ENCODE data around the gene LRRC27. TPM values are rescaled to one million over a fixed set of nuclear protein-coding genes. Genes with fewer than 3 reads are reported as not detected.

LRRC27 gene
- total and polyA plus RNA-seq, 12 donors, result 6.5 to 17.6 (median 9.9) TPM

DNA sequence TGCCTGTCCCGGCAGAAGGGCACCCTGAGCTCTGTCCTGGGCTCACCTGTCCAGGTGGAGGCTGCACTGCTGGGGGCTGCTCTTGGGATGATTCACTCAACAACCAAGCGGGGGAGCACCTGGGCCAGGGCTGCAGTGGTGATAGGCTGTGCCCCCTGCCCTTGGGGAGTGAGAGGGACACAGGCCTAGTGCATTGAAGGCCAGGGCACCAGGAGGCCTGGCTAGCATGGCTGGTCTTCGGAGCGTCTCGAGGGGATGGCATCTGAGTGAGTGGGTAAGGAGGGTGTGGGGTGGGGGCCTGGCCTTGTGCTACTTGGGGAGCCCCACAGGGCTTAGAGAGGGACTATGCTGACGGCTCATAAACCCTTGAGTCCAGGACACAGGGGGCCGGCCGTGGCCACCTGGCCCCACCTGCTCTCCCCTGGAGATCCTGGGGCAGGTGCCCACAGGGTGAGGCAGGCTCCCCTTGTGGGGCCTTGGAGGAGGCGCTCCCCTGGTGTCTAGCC is 68.1 kb downstream of the LRRC27 start:
- peaks cover 53 to 72% of the 10 kb centered on the region in 2 donors for H3K4me1 ChIP-seq (replicated peaks in 1 of 2)
- H3K27ac ChIP-seq, result peak overlapping the region; percentile 52 to 98 (median 95)
- H3K9me3 ChIP-seq (replicated peaks in 1 of 3), result no peaks in the 10 kb centered on the region
- TF ChIP-seq CTCF (IDR thresholded peaks at IDR 0.05) (no peak), POLR2A (IDR thresholded peaks at IDR 0.05) (no peak)
- peaks cover 0 to 5% of the 10 kb centered on the region in 2 donors for H3K36me3 ChIP-seq (replicated peaks in 1 of 2)
- no peak overlapping the region for H3K4me3 ChIP-seq
- intact Hi-C loops (cut with DNase I), result no loop called here
- 50 to 71% (median 58%) methylated on average over 3 to 9 of the region's 9 CpGs for WGBS, 4 donors
- DNase-seq, result peak in 6 of 7 donors; percentile 12 to 36 (median 27)
- no peaks in the 10 kb centered on the region for H3K27me3 ChIP-seq

- peaks cover 47 to 70% of the 10 kb centered on the region in 2 donors for H3K4me1 ChIP-seq (replicated peaks in 1 of 2)
- peak in 6 of 7 donors; percentile 48 to 74 (median 60) for DNase-seq
- 23 to 38% (median 34%) methylated on average over 11 to 17 of the region's 17 CpGs for WGBS, 4 donors
Measured at GRCh38 chr10:132400547-132401151, 68.7 kb downstream of the LRRC27 start.

GRCh38 chr10:132401401-132402118 is 69.6 kb downstream of the LRRC27 start:
- Histone ChIP-seq H3K9me3 (replicated peaks in 1 of 3) (no peaks in the 10 kb centered on the region), H3K4me1 (replicated peaks in 1 of 2) (peaks cover 47 to 76% of the 10 kb centered on the region in 2 donors), H3K4me3 (peak overlapping the region in 1 of 4 donors; percentile 26), H3K27me3 (no peaks in the 10 kb centered on the region), H3K36me3 (replicated peaks in 1 of 2) (peaks cover 0 to 19% of the 10 kb centered on the region in 2 donors), H3K27ac (peak overlapping the region; percentile 52 to 98 (median 95))
- intact Hi-C loops (cut with DNase I), result no loop called here
- peak in 6 of 7 donors; percentile 7 to 43 (median 26) for DNase-seq
- 71 to 83% (median 74%) methylated on average over 10 to 20 of the region's 20 CpGs for WGBS, 4 donors
- TF ChIP-seq CTCF (IDR thresholded peaks at IDR 0.05) (no peak), POLR2A (IDR thresholded peaks at IDR 0.05) (no peak)

More at GRCh38 chr10:132400547-132401151, 68.7 kb downstream of the LRRC27 start:
- H3K27me3 ChIP-seq, result no peaks in the 10 kb centered on the region
- TF ChIP-seq POLR2A (IDR thresholded peaks at IDR 0.05) (peak in 1 of 2 donors; percentile 14), CTCF (IDR thresholded peaks at IDR 0.05) (peak in 1 of 6 experiments; percentile 13)
- no peaks in the 10 kb centered on the region for H3K9me3 ChIP-seq (replicated peaks in 1 of 3)
- peak overlapping the region; percentile 52 to 98 (median 95) for H3K27ac ChIP-seq
- peaks cover 0 to 10% of the 10 kb centered on the region in 2 donors for H3K36me3 ChIP-seq (replicated peaks in 1 of 2)
- intact Hi-C loops (cut with DNase I), result no loop called here
- H3K4me3 ChIP-seq, result peak overlapping the region in 1 of 4 donors; percentile 26

GRCh38 chr10:132402781-132403241 is 70.8 kb downstream of the LRRC27 start:
- H3K36me3 ChIP-seq (replicated peaks in 1 of 2), result peaks cover 0 to 22% of the 10 kb centered on the region in 2 donors
- H3K27ac ChIP-seq, result peak overlapping the region in 2 of 5 donors; percentile 70 to 95
- peaks cover 58 to 86% of the 10 kb centered on the region in 2 donors for H3K4me1 ChIP-seq (replicated peaks in 1 of 2)
- 76 to 82% (median 80%) methylated on average over 6 to 24 of the region's 24 CpGs for WGBS, 4 donors
- intact Hi-C loops (cut with DNase I), result no loop called here
- H3K27me3 ChIP-seq, result no peaks in the 10 kb centered on the region
- TF ChIP-seq POLR2A (IDR thresholded peaks at IDR 0.05) (no peak), CTCF (IDR thresholded peaks at IDR 0.05) (no peak)
- peak in 6 of 7 donors; percentile 2 to 25 (median 14) for DNase-seq
- H3K4me3 ChIP-seq, result no peak overlapping the region
- H3K9me3 ChIP-seq (replicated peaks in 1 of 3), result no peaks in the 10 kb centered on the region

All from adrenal gland (tissue), 12 donors.